Right lung (tissue), 5 donors: ENCODE data around the gene CLMN. TPM values are rescaled to one million over a fixed set of nuclear protein-coding genes. Genes with fewer than 3 reads are reported as not detected.
"Not testable (repeated sequence)": the region's sequence is repeated elsewhere in the genome, so short reads cannot be mapped to it uniquely, and the experiment has no call there.

Experiments used
- DNase-seq, 2 donors: peaks; one replicate each; pipeline ENCODE4 v3.0.0-alpha.2; 2013
- polyA plus RNA-seq, 5 donors: library from polyadenylated mRNA; unstranded; fragments of 120-200 nt; gene quantifications; one replicate each; pipeline versions ENCODE4 v1.2.1 to v1.2.3, GENCODE V29; 2013; ENCODE audit warnings: inconsistent platforms in 1 of 5, low replicate concordance in 1 of 5; ENCODE audit not compliant: insufficient read length in 5 of 5, insufficient read depth in 1 of 5

The CLMN gene
- polyA plus RNA-seq, 5 donors = 7.8 to 18.3 (median 13.1) TPM

GRCh38 chr14:95221531-95221930 lies 98.2 kb downstream of the CLMN start:
- DNase-seq = no peak

- no peak for DNase-seq
Measured at GRCh38 chr14:95220663-95221231, 99.0 kb downstream of the CLMN start.

GRCh38 chr14:95218472-95219193 lies 101.1 kb downstream of the CLMN start:
- no peak for DNase-seq

- DNase-seq = no peak
Measured at GRCh38 chr14:95218006-95218405, 101.7 kb downstream of the CLMN start.

GRCh38 chr14:95217391-95217900 lies 102.3 kb downstream of the CLMN start:
- no peak for DNase-seq

GRCh38 chr14:95216008-95216407 lies 103.7 kb downstream of the CLMN start:
- DNase-seq = no peak

GRCh38 chr14:95215094-95215725 lies 104.5 kb downstream of the CLMN start:
- no peak for DNase-seq

GRCh38 chr14:95213774-95214173 lies 105.9 kb downstream of the CLMN start:
- no peak for DNase-seq

GRCh38 chr14:95211721-95212504 lies 107.8 kb downstream of the CLMN start:
- no peak for DNase-seq

- no peak for DNase-seq
Measured at GRCh38 chr14:95210699-95211098, 109.0 kb downstream of the CLMN start.

- no peak for DNase-seq
Measured at GRCh38 chr14:95208598-95208997, 111.1 kb downstream of the CLMN start.

GRCh38 chr14:95207475-95208233 lies 112.1 kb downstream of the CLMN start:
- DNase-seq = no peak

- no peak for DNase-seq
Measured at GRCh38 chr14:95206534-95206933, 113.2 kb downstream of the CLMN start.

GRCh38 chr14:95204705-95205104 lies 115.0 kb downstream of the CLMN start:
- no peak for DNase-seq

GRCh38 chr14:95201745-95202144 lies 118.0 kb downstream of the CLMN start:
- not testable (repeated sequence) for DNase-seq

GRCh38 chr14:95200404-95200803 lies 119.3 kb downstream of the CLMN start:
- DNase-seq = peak in 1 of 2 donors; percentile 51

GRCh38 chr14:95199298-95199983 lies 120.3 kb downstream of the CLMN start:
- no peak for DNase-seq

GRCh38 chr14:95198320-95198719 lies 121.4 kb downstream of the CLMN start:
- no peak for DNase-seq

GRCh38 chr14:95197551-95197950 lies 122.2 kb downstream of the CLMN start:
- DNase-seq = no peak

- no peak for DNase-seq
Measured at GRCh38 chr14:95196826-95197545, 122.7 kb downstream of the CLMN start.
